AG10803 (cell line): Measurements from ENCODE around the gene APCDD1.
A peak's percentile ranks its signal among the peaks of the same experiment; 100 is the strongest.

ENCODE experiments used
- DNase-seq: peaks from one replicate; pipeline ENCODE4 v3.0.0; 2010; ENCODE audit warnings: low read depth
- H3K4me3 ChIP-seq: 2 replicates; pipeline ENCODE4 v1.5.1; 2011; ENCODE audit warnings: mild to moderate bottlenecking, low read length, control low read depth
- CTCF ChIP-seq: conservative IDR thresholded peaks from 2 replicates; pipeline ENCODE4 v1.5.1; 2011; ENCODE audit warnings: mild to moderate bottlenecking, low read length, control low read depth, inconsistent platforms

APCDD1 gene

GRCh38 chr18:10465174-10465939, 10.9 kb downstream of the APCDD1 start:
- no peak for TF ChIP-seq CTCF
- no peak overlapping the region for H3K4me3 ChIP-seq
- peak; percentile 24 for DNase-seq

GRCh38 chr18:10470429-10470828, 16.0 kb downstream of the APCDD1 start:
- TF ChIP-seq CTCF = no peak
- H3K4me3 ChIP-seq = no peak overlapping the region
- no peak for DNase-seq

GRCh38 chr18:10471574-10471973, 17.1 kb downstream of the APCDD1 start:
- TF ChIP-seq CTCF = no peak
- no peak overlapping the region for H3K4me3 ChIP-seq
- DNase-seq = no peak

GRCh38 chr18:10473132-10473531, 18.7 kb downstream of the APCDD1 start:
- no peak for TF ChIP-seq CTCF
- H3K4me3 ChIP-seq = no peak overlapping the region
- DNase-seq = no peak

GRCh38 chr18:10474309-10474708, 19.9 kb downstream of the APCDD1 start:
- no peak for TF ChIP-seq CTCF
- no peak for DNase-seq
- no peak overlapping the region for H3K4me3 ChIP-seq

- no peak overlapping the region for H3K4me3 ChIP-seq
- DNase-seq = no peak
- TF ChIP-seq CTCF = no peak
These were observed 20.8 kb downstream of the APCDD1 start for GRCh38 chr18:10475276-10475653.

- no peak for DNase-seq
- H3K4me3 ChIP-seq = no peak overlapping the region
- no peak for TF ChIP-seq CTCF
These were observed 21.3 kb downstream of the APCDD1 start for GRCh38 chr18:10475654-10476291.
